ENCODE measurements around the gene MPPED2. TPM values are rescaled to one million over a fixed set of nuclear protein-coding genes. Genes with fewer than 3 reads are reported as not detected.

The MPPED2 gene
- total RNA-seq, 1 experiment from 2014 or later = not detected

GRCh38 chr11:30452842-30453241, 133.3 kb downstream of the MPPED2 start:
- Mint-ChIP-seq H3K27ac (ENCODE audit: low read depth, unreplicated experiment) (no peak overlapping the region), H3K4me3 (ENCODE audit: unreplicated experiment) (no peak overlapping the region), H3K27me3 (ENCODE audit: insufficient read depth, unreplicated experiment) (peaks cover 93% of the 10 kb centered on the region), H3K36me3 (ENCODE audit: insufficient read depth, unreplicated experiment) (no peaks in the 10 kb centered on the region), H3K4me1 (ENCODE audit: insufficient read depth, unreplicated experiment) (no peaks in the 10 kb centered on the region), H3K9me3 (ENCODE audit: unreplicated experiment) (no peaks in the 10 kb centered on the region)
- intact Hi-C loops (cut with micrococcal nuclease) = no loop called here
- ChIA-PET POLR2A (no interaction called here), CTCF (no interaction called here)
- BruUV-seq (replicated peaks) = no TSS peak
- no peak for TF ChIP-seq CTCF (IDR thresholded peaks at IDR 0.05; ENCODE audit: unreplicated experiment)
- DNase-seq (ENCODE audit: unreplicated experiment) = no peak

GRCh38 chr11:30452114-30452513, 134.0 kb downstream of the MPPED2 start:
- Mint-ChIP-seq H3K4me3 (ENCODE audit: unreplicated experiment) (no peak overlapping the region), H3K9me3 (ENCODE audit: unreplicated experiment) (no peaks in the 10 kb centered on the region), H3K4me1 (ENCODE audit: insufficient read depth, unreplicated experiment) (no peaks in the 10 kb centered on the region), H3K36me3 (ENCODE audit: insufficient read depth, unreplicated experiment) (no peaks in the 10 kb centered on the region), H3K27me3 (ENCODE audit: insufficient read depth, unreplicated experiment) (peaks cover 93% of the 10 kb centered on the region), H3K27ac (ENCODE audit: low read depth, unreplicated experiment) (no peak overlapping the region)
- no peak for DNase-seq (ENCODE audit: unreplicated experiment)
- ChIA-PET CTCF (no interaction called here), POLR2A (interaction anchor here (0.6 kb wide), 1 partner anchor 147 kb away, joined by 3 read pairs; no protein-coding TSS in a partner anchor)
- no peak for TF ChIP-seq CTCF (IDR thresholded peaks at IDR 0.05; ENCODE audit: unreplicated experiment)
- intact Hi-C loops (cut with micrococcal nuclease) = no loop called here
- no TSS peak for BruUV-seq (replicated peaks)

GRCh38 chr11:30451626-30452025, 134.5 kb downstream of the MPPED2 start:
- ChIA-PET CTCF (no interaction called here), POLR2A (interaction anchor here (0.6 kb wide), 1 partner anchor 148 kb away, joined by 3 read pairs; no protein-coding TSS in a partner anchor)
- no peak for DNase-seq (ENCODE audit: unreplicated experiment)
- Mint-ChIP-seq H3K36me3 (ENCODE audit: insufficient read depth, unreplicated experiment) (no peaks in the 10 kb centered on the region), H3K4me1 (ENCODE audit: insufficient read depth, unreplicated experiment) (no peaks in the 10 kb centered on the region), H3K27me3 (ENCODE audit: insufficient read depth, unreplicated experiment) (peaks cover 93% of the 10 kb centered on the region), H3K4me3 (ENCODE audit: unreplicated experiment) (no peak overlapping the region), H3K9me3 (ENCODE audit: unreplicated experiment) (no peaks in the 10 kb centered on the region), H3K27ac (ENCODE audit: low read depth, unreplicated experiment) (no peak overlapping the region)
- no peak for TF ChIP-seq CTCF (IDR thresholded peaks at IDR 0.05; ENCODE audit: unreplicated experiment)
- no TSS peak for BruUV-seq (replicated peaks)
- intact Hi-C loops (cut with micrococcal nuclease) = no loop called here

GRCh38 chr11:30451167-30451566, 135.0 kb downstream of the MPPED2 start:
- ChIA-PET CTCF (no interaction called here), POLR2A (no interaction called here)
- Mint-ChIP-seq H3K4me1 (ENCODE audit: insufficient read depth, unreplicated experiment) (no peaks in the 10 kb centered on the region), H3K36me3 (ENCODE audit: insufficient read depth, unreplicated experiment) (no peaks in the 10 kb centered on the region), H3K9me3 (ENCODE audit: unreplicated experiment) (no peaks in the 10 kb centered on the region), H3K27me3 (ENCODE audit: insufficient read depth, unreplicated experiment) (peaks cover 93% of the 10 kb centered on the region), H3K4me3 (ENCODE audit: unreplicated experiment) (no peak overlapping the region), H3K27ac (ENCODE audit: low read depth, unreplicated experiment) (no peak overlapping the region)
- no peak for TF ChIP-seq CTCF (IDR thresholded peaks at IDR 0.05; ENCODE audit: unreplicated experiment)
- DNase-seq (ENCODE audit: unreplicated experiment) = no peak
- intact Hi-C loops (cut with micrococcal nuclease) = no loop called here
- no TSS peak for BruUV-seq (replicated peaks)
